ENCODE measurements around the gene FILIP1.
"Not testable (repeated sequence)": the region's sequence is repeated elsewhere in the genome, so short reads cannot be mapped to it uniquely, and the experiment has no call there.

The FILIP1 gene

DNA sequence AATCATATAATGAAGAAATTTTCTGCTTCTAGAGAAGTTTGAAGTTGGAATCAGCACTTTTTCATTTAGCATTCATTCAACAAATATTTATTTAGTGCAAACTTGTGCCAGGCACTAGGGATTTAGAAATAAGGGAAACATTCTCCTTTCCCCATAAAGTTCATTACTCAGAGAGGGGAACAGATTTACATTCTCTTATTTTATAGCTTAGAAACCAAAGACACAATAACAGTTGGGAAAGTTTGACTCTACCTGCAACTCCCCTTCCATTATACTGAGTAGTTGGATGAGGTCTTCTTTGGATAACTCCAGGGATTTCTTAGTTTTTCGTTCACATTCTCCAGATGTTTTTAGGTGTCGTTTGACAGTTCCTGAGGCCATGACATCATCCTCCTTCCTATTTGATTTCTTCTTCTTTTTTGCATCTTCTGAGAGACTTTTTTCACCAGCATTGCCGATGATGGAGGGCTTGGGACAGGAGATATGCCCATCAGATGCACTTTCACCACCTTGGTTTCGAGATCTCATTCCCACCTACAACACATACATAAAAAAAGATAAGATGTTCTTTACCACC, 79.1 kb downstream of the FILIP1 start:
- no peaks in the 10 kb centered on the region for H3K4me1 ChIP-seq (ENCODE audit: control insufficient read depth, insufficient read depth, low read length, poor library complexity, severe bottlenecking)
- H3K36me3 ChIP-seq (ENCODE audit: control insufficient read depth, insufficient read depth, low read length) = no peaks in the 10 kb centered on the region
- H3K27ac ChIP-seq (ENCODE audit: insufficient read depth, low read length, poor library complexity, severe bottlenecking) = no peak overlapping the region
- H3K27me3 ChIP-seq (replicated peaks; ENCODE audit: control insufficient read depth, insufficient read depth, low read length, poor library complexity, severe bottlenecking) = no peaks in the 10 kb centered on the region
- H3K4me3 ChIP-seq (ENCODE audit: insufficient read depth, low read depth, low read length, poor library complexity, severe bottlenecking) = no peak overlapping the region
- no peaks in the 10 kb centered on the region for H3K9me3 ChIP-seq (ENCODE audit: control insufficient read depth, low read length)
- no peak for DNase-seq

- Histone ChIP-seq H3K4me1 (ENCODE audit: control insufficient read depth, insufficient read depth, low read length, poor library complexity, severe bottlenecking) (no peaks in the 10 kb centered on the region), H3K27ac (ENCODE audit: insufficient read depth, low read length, poor library complexity, severe bottlenecking) (no peak overlapping the region)
- no peak for DNase-seq
Observed at GRCh38 chr6:75412969-75413662, 80.5 kb downstream of the FILIP1 start.

DNA sequence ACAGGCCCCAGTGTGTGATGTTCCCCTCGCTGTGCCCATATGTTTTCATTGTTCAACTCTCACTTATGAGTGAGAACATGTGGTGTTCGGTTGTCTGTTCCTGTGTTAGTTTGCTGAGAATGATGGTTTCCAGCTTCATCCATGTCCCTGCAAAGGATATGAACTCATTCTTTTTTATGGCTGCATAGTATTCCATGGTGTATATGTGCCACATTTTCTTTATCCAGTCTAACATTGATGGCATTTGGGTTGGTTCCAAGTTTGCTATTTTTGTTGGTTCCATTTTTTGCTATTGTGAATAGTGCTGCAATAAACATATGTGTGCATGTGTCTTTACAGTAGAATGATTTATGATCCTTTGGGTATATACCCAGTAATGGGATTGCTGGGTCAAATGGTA, 83.0 kb downstream of the FILIP1 start:
- not testable (repeated sequence) for H3K36me3 ChIP-seq (ENCODE audit: control insufficient read depth, insufficient read depth, low read length); H3K4me1 ChIP-seq (ENCODE audit: control insufficient read depth, insufficient read depth, low read length, poor library complexity, severe bottlenecking); H3K9me3 ChIP-seq (ENCODE audit: control insufficient read depth, low read length); H3K27ac ChIP-seq (ENCODE audit: insufficient read depth, low read length, poor library complexity, severe bottlenecking); H3K27me3 ChIP-seq (replicated peaks; ENCODE audit: control insufficient read depth, insufficient read depth, low read length, poor library complexity, severe bottlenecking); DNase-seq; H3K4me3 ChIP-seq (ENCODE audit: insufficient read depth, low read depth, low read length, poor library complexity, severe bottlenecking)

More at GRCh38 chr6:75412969-75413662, 80.5 kb downstream of the FILIP1 start:
- Histone ChIP-seq H3K9me3 (ENCODE audit: control insufficient read depth, low read length) (no peaks in the 10 kb centered on the region), H3K27me3 (replicated peaks; ENCODE audit: control insufficient read depth, insufficient read depth, low read length, poor library complexity, severe bottlenecking) (no peaks in the 10 kb centered on the region), H3K36me3 (ENCODE audit: control insufficient read depth, insufficient read depth, low read length) (no peaks in the 10 kb centered on the region), H3K4me3 (ENCODE audit: insufficient read depth, low read depth, low read length, poor library complexity, severe bottlenecking) (no peak overlapping the region)

DNA sequence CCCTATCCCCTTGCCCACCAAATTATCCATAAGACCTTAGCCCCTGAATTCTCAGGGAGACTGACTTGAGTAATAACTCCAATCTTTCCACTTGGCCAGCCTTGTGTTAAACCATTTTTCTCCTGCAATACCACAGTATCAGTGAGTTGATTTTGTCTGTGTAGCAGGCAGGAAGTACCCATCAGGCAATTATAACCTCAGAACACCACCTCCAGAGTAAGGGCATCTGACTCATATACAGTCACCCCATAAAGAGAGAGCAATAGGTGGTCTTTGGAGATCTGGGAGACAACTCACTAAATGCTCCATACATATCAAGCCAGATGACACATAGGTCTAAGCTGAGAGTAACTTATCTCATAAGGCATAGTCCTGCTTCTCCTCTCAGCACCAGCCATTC, 83.7 kb downstream of the FILIP1 start:
- Histone ChIP-seq H3K4me3 (ENCODE audit: insufficient read depth, low read depth, low read length, poor library complexity, severe bottlenecking) (no peak overlapping the region), H3K4me1 (ENCODE audit: control insufficient read depth, insufficient read depth, low read length, poor library complexity, severe bottlenecking) (no peaks in the 10 kb centered on the region)

GRCh38 chr6:75409286-75409685, 84.3 kb downstream of the FILIP1 start:
- no peak overlapping the region for H3K27ac ChIP-seq (ENCODE audit: insufficient read depth, low read length, poor library complexity, severe bottlenecking)
- H3K9me3 ChIP-seq (ENCODE audit: control insufficient read depth, low read length) = no peaks in the 10 kb centered on the region
- DNase-seq = no peak
- H3K4me3 ChIP-seq (ENCODE audit: insufficient read depth, low read depth, low read length, poor library complexity, severe bottlenecking) = no peak overlapping the region
- H3K36me3 ChIP-seq (ENCODE audit: control insufficient read depth, insufficient read depth, low read length) = no peaks in the 10 kb centered on the region
- no peaks in the 10 kb centered on the region for H3K4me1 ChIP-seq (ENCODE audit: control insufficient read depth, insufficient read depth, low read length, poor library complexity, severe bottlenecking)
- H3K27me3 ChIP-seq (replicated peaks; ENCODE audit: control insufficient read depth, insufficient read depth, low read length, poor library complexity, severe bottlenecking) = no peaks in the 10 kb centered on the region

More for the DNA sequence above, 83.7 kb downstream of the FILIP1 start:
- Histone ChIP-seq H3K27ac (ENCODE audit: insufficient read depth, low read length, poor library complexity, severe bottlenecking) (no peak overlapping the region), H3K36me3 (ENCODE audit: control insufficient read depth, insufficient read depth, low read length) (no peaks in the 10 kb centered on the region), H3K9me3 (ENCODE audit: control insufficient read depth, low read length) (no peaks in the 10 kb centered on the region), H3K27me3 (replicated peaks; ENCODE audit: control insufficient read depth, insufficient read depth, low read length, poor library complexity, severe bottlenecking) (no peaks in the 10 kb centered on the region)
- no peak for DNase-seq

GRCh38 chr6:75403563-75404080, 90.0 kb downstream of the FILIP1 start:
- no peak for DNase-seq
- no peaks in the 10 kb centered on the region for H3K36me3 ChIP-seq (ENCODE audit: control insufficient read depth, insufficient read depth, low read length)
- no peaks in the 10 kb centered on the region for H3K27me3 ChIP-seq (replicated peaks; ENCODE audit: control insufficient read depth, insufficient read depth, low read length, poor library complexity, severe bottlenecking)
- no peaks in the 10 kb centered on the region for H3K9me3 ChIP-seq (ENCODE audit: control insufficient read depth, low read length)
- no peak overlapping the region for H3K4me3 ChIP-seq (ENCODE audit: insufficient read depth, low read depth, low read length, poor library complexity, severe bottlenecking)
- H3K27ac ChIP-seq (ENCODE audit: insufficient read depth, low read length, poor library complexity, severe bottlenecking) = no peak overlapping the region
- no peaks in the 10 kb centered on the region for H3K4me1 ChIP-seq (ENCODE audit: control insufficient read depth, insufficient read depth, low read length, poor library complexity, severe bottlenecking)

GRCh38 chr6:75402296-75402695, 91.3 kb downstream of the FILIP1 start:
- H3K27me3 ChIP-seq (replicated peaks; ENCODE audit: control insufficient read depth, insufficient read depth, low read length, poor library complexity, severe bottlenecking) = no peaks in the 10 kb centered on the region
- no peaks in the 10 kb centered on the region for H3K4me1 ChIP-seq (ENCODE audit: control insufficient read depth, insufficient read depth, low read length, poor library complexity, severe bottlenecking)
- no peaks in the 10 kb centered on the region for H3K36me3 ChIP-seq (ENCODE audit: control insufficient read depth, insufficient read depth, low read length)
- no peaks in the 10 kb centered on the region for H3K9me3 ChIP-seq (ENCODE audit: control insufficient read depth, low read length)
- no peak overlapping the region for H3K27ac ChIP-seq (ENCODE audit: insufficient read depth, low read length, poor library complexity, severe bottlenecking)
- DNase-seq = no peak
- no peak overlapping the region for H3K4me3 ChIP-seq (ENCODE audit: insufficient read depth, low read depth, low read length, poor library complexity, severe bottlenecking)

- Histone ChIP-seq H3K36me3 (ENCODE audit: control insufficient read depth, insufficient read depth, low read length) (no peaks in the 10 kb centered on the region), H3K9me3 (ENCODE audit: control insufficient read depth, low read length) (no peaks in the 10 kb centered on the region), H3K4me1 (ENCODE audit: control insufficient read depth, insufficient read depth, low read length, poor library complexity, severe bottlenecking) (no peaks in the 10 kb centered on the region), H3K4me3 (ENCODE audit: insufficient read depth, low read depth, low read length, poor library complexity, severe bottlenecking) (no peak overlapping the region), H3K27ac (ENCODE audit: insufficient read depth, low read length, poor library complexity, severe bottlenecking) (no peak overlapping the region), H3K27me3 (replicated peaks; ENCODE audit: control insufficient read depth, insufficient read depth, low read length, poor library complexity, severe bottlenecking) (no peaks in the 10 kb centered on the region)
- no peak for DNase-seq
Observed at GRCh38 chr6:75397656-75398465, 95.7 kb downstream of the FILIP1 start.

- no peaks in the 10 kb centered on the region for H3K4me1 ChIP-seq (ENCODE audit: control insufficient read depth, insufficient read depth, low read length, poor library complexity, severe bottlenecking)
- H3K27ac ChIP-seq (ENCODE audit: insufficient read depth, low read length, poor library complexity, severe bottlenecking) = no peak overlapping the region
- H3K9me3 ChIP-seq (ENCODE audit: control insufficient read depth, low read length) = no peaks in the 10 kb centered on the region
- no peaks in the 10 kb centered on the region for H3K27me3 ChIP-seq (replicated peaks; ENCODE audit: control insufficient read depth, insufficient read depth, low read length, poor library complexity, severe bottlenecking)
- H3K36me3 ChIP-seq (ENCODE audit: control insufficient read depth, insufficient read depth, low read length) = no peaks in the 10 kb centered on the region
- H3K4me3 ChIP-seq (ENCODE audit: insufficient read depth, low read depth, low read length, poor library complexity, severe bottlenecking) = no peak overlapping the region
- DNase-seq = no peak
Observed at GRCh38 chr6:75397171-75397570, 96.4 kb downstream of the FILIP1 start.

Measured in effector memory CD4-positive, alpha-beta T cell (primary cell).